PFSK-1 (cell line): Measurements from ENCODE around the gene TRAFD1.

Source experiments
- FOXP2 ChIP-seq: optimal IDR thresholded peaks from 2 replicates; pipeline ENCODE3; 2011; ENCODE audit warnings: borderline replicate concordance, control low read depth, inconsistent platforms; ENCODE audit not compliant: insufficient read depth; ENCODE audit errors: extremely low read length, extremely low read depth
- POLR2AphosphoS5 ChIP-seq: IDR thresholded peaks from 2 replicates; pipeline ENCODE4 v1.6.1; 2012; ENCODE audit warnings: low read depth, mild to moderate bottlenecking, control low read depth, low read length, moderate library complexity
- SIN3A ChIP-seq: IDR thresholded peaks from 2 replicates; pipeline ENCODE4 v1.6.1; 2012; ENCODE audit warnings: mild to moderate bottlenecking, low read length, moderate library complexity, borderline replicate concordance; ENCODE audit not compliant: insufficient read depth
- TAF1 ChIP-seq: IDR thresholded peaks from 2 replicates; pipeline ENCODE4 v1.6.1; 2012; ENCODE audit warnings: low read length, control low read depth, borderline replicate concordance; ENCODE audit not compliant: insufficient read depth
- TF ChIP-seq, protein P1 (sequence below), 2 experiments: IDR thresholded peaks; 2 replicates each; pipeline versions ENCODE4 v1.6.1 to v1.8.0; 2011 to 2012; ENCODE audit warnings: low read depth in 2 of 2, low read length in 2 of 2, control low read depth in 1 of 2, inconsistent platforms in 1 of 2, mild to moderate bottlenecking in 1 of 2, moderate library complexity in 1 of 2; ENCODE audit not compliant: insufficient read depth in 1 of 2

The TRAFD1 gene

DNA sequence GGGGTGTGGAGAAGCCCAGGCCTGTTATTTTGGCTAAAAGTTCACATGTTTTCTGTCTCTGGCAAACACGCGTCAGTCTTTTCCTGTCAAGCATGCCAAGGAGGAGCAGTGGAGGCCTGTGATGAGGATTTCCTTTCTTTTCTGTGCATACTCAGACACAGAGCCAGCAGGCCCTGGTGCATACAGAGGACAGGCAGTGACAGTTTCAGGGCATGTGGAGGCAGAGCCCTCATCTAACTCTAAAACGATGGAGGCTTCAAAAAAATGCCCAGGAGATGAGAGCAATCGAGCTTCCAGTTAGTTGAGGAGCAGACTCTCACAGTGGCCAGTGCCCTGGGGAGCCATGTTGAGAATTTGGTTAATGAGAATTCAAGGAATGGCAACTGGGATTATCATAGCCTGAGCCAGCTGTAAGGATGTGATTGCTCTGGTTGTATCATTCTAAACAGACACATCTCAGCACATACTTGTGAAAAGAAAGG lies 66.5 kb downstream of the TRAFD1 start:
- TF ChIP-seq FOXP2 (no peak), SIN3A (no peak)
- TF ChIP-seq, protein P1, sequence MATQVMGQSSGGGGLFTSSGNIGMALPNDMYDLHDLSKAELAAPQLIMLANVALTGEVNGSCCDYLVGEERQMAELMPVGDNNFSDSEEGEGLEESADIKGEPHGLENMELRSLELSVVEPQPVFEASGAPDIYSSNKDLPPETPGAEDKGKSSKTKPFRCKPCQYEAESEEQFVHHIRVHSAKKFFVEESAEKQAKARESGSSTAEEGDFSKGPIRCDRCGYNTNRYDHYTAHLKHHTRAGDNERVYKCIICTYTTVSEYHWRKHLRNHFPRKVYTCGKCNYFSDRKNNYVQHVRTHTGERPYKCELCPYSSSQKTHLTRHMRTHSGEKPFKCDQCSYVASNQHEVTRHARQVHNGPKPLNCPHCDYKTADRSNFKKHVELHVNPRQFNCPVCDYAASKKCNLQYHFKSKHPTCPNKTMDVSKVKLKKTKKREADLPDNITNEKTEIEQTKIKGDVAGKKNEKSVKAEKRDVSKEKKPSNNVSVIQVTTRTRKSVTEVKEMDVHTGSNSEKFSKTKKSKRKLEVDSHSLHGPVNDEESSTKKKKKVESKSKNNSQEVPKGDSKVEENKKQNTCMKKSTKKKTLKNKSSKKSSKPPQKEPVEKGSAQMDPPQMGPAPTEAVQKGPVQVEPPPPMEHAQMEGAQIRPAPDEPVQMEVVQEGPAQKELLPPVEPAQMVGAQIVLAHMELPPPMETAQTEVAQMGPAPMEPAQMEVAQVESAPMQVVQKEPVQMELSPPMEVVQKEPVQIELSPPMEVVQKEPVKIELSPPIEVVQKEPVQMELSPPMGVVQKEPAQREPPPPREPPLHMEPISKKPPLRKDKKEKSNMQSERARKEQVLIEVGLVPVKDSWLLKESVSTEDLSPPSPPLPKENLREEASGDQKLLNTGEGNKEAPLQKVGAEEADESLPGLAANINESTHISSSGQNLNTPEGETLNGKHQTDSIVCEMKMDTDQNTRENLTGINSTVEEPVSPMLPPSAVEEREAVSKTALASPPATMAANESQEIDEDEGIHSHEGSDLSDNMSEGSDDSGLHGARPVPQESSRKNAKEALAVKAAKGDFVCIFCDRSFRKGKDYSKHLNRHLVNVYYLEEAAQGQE (IDR thresholded peaks at IDR 0.05; ENCODE audit: insufficient read depth in 1 of 2, low read depth in 2 of 2, low read length in 2 of 2), result no peak

DNA sequence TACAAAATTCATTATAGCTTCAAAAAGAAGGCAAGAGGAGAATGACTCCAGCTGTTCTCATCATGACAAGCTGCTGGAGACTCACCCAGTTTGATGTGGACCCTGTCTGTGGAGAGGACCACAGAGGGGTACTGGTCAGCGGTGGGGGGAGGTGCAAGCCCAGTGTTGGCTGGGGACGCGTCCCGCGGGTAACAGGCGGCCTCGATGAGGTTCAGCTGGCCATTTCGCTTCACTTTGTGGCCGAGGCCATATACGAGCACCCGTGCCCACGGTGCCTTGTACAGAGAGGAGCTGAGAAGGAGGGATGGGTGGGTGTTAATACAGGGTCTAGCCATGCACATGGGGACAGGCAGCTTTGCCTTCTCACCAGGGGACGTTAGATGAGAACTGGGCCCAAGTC lies 67.1 kb downstream of the TRAFD1 start:
- TF ChIP-seq, protein P1 (IDR thresholded peaks at IDR 0.05; ENCODE audit: insufficient read depth in 1 of 2, low read depth in 2 of 2, low read length in 2 of 2), result no peak
- TF ChIP-seq TAF1 (no peak), FOXP2 (no peak), SIN3A (no peak), POLR2AphosphoS5 (no peak)

GRCh38 chr12:112194601-112195247 lies 69.4 kb downstream of the TRAFD1 start:
- TF ChIP-seq SIN3A (no peak), TAF1 (no peak), POLR2AphosphoS5 (no peak), FOXP2 (no peak)
- TF ChIP-seq, protein P1 (IDR thresholded peaks at IDR 0.05; ENCODE audit: insufficient read depth in 1 of 2, low read depth in 2 of 2, low read length in 2 of 2), result no peak

DNA sequence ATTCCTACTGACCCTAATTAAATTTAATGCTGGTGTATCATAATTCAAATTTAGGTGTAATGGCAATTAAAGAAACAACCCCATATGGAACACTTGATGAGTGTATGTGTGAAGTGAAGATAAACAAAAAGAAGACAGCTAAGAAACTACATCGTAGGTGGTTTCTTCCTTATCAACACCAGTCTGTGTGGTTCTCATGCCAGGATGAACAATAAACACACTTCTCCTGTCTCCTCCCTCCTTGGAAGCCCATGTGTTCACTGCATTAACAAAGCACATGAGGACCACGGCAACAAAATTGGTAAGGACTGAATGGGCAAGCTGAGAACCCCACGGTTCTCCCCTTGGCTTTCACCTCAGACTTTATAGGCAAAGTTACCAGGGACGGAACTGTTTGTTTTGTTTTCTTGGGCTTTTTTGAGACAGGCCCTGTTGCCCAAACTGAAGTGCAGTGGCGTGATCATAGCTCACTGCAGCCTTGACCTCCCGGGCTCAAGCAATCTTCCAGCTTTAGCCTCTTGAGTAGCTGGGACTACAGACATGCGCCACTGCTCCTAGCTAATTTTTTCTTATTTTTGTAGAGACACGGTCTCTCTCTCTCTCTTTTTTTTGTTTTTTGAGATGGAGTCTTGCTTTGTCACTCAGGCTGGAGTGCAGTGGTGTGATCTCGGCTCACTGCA lies 71.0 kb downstream of the TRAFD1 start:
- TF ChIP-seq TAF1, result no peak
- TF ChIP-seq FOXP2, result no peak
- no peak for TF ChIP-seq SIN3A
- TF ChIP-seq, protein P1 (IDR thresholded peaks at IDR 0.05; ENCODE audit: insufficient read depth in 1 of 2, low read depth in 2 of 2, low read length in 2 of 2), result no peak
- TF ChIP-seq POLR2AphosphoS5, result no peak
